Activated CD4-positive, alpha-beta T cell treated with anti-CD3 and anti-CD28 coated beads, Interleukin-2, amount 50 U/mL, for 48 hours (primary cell): Measurements from ENCODE around the gene MAK.
"Not testable (repeated sequence)": the region's sequence is repeated elsewhere in the genome, so short reads cannot be mapped to it uniquely, and the experiment has no call there.

Experiments used
- DNase-seq, 2 experiments: peaks; one replicate each; pipeline ENCODE4 v3.0.0-alpha.2; 2020

MAK gene, protein sequence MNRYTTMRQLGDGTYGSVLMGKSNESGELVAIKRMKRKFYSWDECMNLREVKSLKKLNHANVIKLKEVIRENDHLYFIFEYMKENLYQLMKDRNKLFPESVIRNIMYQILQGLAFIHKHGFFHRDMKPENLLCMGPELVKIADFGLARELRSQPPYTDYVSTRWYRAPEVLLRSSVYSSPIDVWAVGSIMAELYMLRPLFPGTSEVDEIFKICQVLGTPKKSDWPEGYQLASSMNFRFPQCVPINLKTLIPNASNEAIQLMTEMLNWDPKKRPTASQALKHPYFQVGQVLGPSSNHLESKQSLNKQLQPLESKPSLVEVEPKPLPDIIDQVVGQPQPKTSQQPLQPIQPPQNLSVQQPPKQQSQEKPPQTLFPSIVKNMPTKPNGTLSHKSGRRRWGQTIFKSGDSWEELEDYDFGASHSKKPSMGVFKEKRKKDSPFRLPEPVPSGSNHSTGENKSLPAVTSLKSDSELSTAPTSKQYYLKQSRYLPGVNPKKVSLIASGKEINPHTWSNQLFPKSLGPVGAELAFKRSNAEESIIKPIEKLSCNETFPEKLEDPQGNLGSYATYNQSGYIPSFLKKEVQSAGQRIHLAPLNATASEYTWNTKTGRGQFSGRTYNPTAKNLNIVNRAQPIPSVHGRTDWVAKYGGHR

DNA sequence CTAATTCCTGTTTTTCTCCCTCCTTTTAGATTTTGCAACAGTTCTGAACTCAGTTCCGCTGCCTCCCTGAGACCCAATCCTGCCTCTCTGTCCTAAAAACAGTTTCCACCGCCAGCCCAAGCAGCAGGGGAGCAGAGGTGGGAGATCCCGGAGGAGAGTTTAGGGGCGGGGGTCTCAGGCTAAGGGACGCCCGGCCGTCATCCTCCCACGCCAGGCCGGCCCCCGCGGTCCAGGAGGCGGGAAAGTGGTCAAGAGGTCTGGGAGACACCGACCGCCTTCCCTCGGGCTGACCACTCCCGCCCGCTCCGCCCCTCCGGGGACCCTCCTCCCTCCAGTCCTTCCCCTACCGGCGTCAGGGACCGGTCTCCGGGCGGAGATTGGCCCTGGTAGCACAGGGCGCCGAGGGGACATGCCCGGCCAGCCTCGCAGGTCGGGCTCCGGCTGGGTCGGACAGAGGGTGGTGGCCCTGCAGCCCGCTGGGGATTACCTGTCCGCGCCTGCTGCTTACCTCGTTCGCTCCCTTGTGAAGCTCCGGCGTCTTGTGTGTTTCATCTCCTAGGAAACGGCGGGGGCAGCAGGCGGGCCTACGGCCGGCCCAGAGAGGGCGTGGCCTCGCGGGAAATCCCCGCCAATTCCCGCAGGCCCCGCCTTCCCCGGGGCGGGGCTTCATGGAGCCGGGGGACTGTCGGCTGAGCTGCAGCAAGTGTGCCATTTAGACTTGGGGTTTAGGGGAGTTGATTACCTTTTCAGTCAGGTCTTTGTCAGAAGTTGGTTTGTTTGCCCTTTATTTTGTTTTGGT is at the start of gene MAK:
Gene MAK (minus strand): TSS at position 545 of the 799 bp plus-strand sequence. CDS start 7,891 bp downstream, outside the sequence.
- peak; percentile 80 to 85 for DNase-seq

DNA sequence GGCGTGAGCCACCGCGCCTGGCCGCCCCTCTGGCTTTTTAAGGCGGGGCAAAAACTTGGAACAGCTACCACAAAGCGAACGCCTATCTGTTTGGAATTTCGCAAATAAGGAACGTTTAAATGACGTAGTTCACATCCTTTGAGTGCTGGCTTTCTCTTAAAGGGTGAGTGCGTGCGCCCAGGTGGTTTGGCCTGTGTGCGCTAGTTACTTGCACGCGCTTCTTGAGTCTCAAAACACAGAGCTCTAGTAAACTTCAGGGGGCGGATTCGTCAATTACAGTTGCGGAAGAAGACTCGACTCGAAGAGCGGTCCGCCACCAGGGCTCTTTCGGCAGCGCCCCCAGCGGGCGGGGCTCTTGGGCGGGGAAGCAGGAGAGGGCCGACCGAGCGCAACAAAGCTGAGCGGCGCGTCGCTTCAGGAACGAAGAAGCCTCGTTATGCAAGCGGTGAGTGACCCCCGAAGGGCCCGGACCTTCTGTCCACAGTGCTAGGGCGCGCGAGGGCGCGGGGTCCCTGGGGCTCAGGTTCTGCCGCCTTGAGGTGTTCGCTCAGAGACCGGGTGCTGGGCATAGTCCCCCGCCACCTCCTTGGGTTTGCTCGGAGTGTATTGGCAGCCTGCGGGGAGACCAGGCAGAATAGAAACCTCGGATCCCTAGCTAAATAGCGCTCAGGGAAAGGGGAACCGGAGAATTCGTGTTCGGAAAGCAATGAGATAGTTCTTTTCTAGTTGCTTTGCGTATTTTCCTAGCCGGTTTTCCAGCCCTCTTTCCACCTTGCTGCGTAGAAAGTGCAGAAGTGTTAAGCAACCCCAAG is 48.6 kb upstream of the MAK start, which contains the start of gene SYCP2L:
Gene SYCP2L (plus strand): TSS at position 362 of the 812 bp plus-strand sequence. CDS start 75 bp downstream, at position 437.
- peak in 1 of 2 experiments; percentile 8 for DNase-seq

DNA sequence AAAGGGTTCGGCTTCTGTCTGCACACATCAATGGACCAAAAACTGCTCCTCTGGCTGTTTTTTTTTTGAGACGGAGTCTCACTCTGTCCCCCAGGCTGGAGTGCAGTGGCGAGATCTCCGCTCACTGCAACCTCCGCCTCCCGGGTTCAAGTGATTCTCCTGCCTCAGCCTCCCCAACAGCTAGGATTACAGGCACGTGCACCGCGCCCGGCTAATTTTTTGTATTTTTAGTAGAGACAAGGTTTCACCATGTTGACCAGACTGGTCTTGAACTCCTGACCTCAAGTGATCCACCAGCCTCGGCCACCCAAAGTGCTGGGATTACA is 48.0 kb upstream of the MAK start:
- DNase-seq, result not testable (repeated sequence)

DNA sequence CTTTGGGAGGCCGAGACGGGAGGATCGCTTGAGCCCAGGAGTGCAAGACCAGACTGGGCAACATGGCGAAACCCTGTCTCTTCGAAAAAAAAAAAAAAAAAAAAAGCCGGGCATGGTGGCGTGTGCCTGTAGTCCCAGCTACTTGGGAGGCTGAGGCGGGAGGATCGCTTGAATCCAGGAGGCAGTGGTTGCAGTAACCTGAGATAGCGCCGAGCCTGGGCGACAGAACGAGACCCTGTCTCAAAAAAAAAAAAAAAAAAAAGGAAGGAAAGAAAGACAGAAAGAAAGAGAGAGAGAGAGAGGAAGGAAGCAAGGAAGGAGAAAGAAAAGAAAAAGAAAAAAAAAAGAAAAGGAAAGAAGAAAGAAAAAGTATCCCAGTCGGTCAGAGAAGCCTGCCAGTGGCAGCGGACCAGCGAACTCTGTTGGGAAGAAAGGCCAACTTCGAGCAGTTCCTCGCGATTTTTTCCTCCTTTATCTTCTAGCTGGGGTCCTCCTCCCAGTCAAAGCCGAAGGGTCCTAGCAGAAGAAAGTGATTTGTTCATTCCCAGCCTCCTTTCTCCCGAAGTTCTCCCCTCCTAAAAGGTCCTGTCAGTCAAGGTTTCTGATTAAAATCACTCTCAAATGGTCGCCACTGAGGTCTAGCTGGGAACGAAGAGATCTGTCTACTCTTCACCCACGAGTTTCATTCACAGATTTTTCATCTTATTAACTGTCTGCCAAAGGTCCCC is 46.1 kb upstream of the MAK start:
- no peak for DNase-seq

GRCh38 chr6:10883312-10884244 is 45.2 kb upstream of the MAK start:
- DNase-seq, result no peak

DNA sequence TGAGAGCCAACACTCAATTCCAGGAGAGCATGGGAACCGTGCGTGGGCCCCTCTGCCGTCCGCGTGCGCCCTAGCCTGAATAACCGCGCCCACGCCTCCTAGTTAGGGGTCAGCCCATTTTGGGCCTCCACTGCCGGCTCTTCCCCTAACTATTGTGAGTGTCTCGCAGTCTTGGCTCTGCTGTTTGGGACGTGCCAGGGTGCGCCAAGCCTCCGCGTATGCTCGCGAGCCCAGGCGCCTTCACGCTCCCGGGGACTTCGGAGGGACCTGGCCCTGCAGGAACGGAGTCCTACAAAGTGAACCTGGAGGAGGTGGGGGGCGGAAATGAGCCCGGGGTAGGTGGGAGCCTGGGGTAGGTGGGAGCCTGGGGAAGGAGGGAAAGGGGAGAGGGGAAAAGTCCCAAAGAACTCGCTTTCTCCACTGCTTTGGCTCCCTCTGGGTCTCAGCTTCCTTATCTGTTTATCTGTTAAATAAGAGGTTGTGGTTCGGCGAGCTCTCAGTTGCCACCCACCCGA is 44.4 kb upstream of the MAK start:
- DNase-seq, result no peak

GRCh38 chr6:10882253-10882630 is 43.9 kb upstream of the MAK start:
- not testable (repeated sequence) for DNase-seq

DNA sequence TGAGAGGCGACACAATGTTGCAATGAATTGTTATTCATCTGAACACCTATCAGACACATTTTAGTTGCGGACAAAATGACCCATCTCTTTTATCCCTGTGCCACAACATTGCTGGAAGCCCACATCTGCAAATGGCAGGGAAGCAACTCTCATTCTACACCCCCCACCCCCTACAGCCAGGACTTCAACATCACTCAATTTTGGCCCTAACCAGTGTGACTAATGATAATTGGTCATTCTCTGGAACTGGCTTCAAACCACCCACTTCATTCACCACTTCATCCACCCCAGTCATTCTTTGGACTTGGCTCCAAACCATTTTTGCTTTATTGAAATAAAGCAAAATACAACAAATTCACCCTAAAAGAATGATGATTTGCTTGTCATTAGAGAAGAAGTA is 42.0 kb upstream of the MAK start:
- no peak for DNase-seq

DNA sequence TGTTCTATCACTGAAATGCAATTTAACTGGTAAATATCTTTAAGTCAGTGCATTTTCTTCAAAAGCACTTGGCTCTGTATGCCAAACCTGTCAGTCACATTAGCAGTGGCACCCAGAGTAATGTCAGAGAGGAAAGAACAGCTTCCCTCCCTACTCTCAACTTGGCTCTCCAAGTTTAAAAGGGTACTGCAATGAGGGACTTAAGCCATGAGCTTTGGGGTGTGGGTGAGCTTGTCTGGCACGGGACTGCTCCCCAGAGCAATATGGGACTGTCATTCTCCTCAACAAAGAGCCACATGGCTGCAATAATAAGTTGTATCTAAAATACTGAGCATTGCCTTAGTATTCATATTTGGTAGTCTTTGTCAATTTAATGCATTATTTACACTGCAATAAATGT is 39.5 kb upstream of the MAK start:
- no peak for DNase-seq

- no peak for DNase-seq
These were observed 38.7 kb upstream of the MAK start for GRCh38 chr6:10877012-10877411.

- DNase-seq, result no peak
These were observed 36.7 kb upstream of the MAK start for GRCh38 chr6:10875026-10875425.

DNA sequence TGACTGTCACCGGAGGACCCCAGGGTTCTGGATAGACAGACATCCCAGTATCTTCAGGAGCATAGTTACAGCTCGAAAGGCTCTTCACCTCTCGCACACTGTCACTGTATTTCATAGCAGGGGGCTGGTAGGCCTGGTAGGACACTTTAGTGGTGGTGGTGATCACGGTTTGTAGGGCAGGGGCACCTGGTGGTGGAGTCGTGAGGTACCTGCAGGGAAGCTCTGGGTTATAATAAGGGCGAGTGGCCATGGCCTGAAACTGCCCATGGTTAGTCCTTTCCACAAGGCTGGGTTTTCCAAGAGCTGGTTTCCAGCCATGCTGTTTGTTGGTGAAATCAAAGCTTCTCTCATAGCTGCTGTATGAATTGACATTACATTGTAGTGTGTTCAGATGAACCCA is 35.9 kb upstream of the MAK start:
- no peak for DNase-seq

GRCh38 chr6:10873374-10873773 is 35.0 kb upstream of the MAK start:
- no peak for DNase-seq

GRCh38 chr6:10867952-10868351 is 29.6 kb upstream of the MAK start:
- DNase-seq, result no peak

GRCh38 chr6:10866709-10867108 is 28.4 kb upstream of the MAK start:
- not testable (repeated sequence) for DNase-seq

DNA sequence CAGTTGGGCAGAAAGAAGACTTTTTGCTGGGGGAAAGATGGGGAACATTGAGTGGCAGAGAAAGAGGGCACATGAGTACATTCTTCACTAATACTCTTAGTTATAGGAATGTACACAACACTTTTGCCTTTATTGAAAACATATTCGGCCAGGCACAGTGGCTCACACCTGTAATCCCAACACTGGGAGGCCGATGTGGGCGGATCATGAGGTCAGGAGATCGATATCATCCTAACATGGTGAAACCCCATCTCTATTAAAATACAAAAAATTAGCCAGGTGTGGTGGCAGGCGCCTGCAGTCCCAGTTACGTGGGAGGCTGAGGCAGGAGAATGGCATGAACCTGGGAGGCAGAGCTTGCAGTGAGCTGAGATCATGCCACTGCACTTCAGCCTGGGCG is 24.7 kb upstream of the MAK start:
- not testable (repeated sequence) for DNase-seq

DNA sequence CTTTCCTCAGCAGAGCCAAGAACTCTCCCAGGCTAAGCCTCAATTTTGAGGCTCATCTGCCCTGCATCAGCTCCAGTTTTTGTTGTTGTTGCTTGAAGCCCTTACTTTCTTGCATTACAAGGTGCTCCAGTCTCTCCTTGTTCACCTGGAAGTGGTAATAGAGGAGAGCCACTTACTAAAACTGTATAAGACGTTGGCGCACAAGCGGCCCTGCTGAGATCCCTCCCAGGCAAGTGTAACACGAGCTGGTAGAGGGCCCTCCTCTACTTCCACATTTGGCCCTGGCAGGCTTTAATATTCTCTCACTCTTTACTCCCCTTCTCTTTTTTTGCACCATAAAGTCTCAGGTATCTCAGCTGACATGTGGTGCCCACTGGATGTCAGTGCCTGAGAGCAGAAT is 24.0 kb upstream of the MAK start:
- no peak for DNase-seq

GRCh38 chr6:10861086-10861485 is 22.7 kb upstream of the MAK start:
- DNase-seq, result no peak

- DNase-seq, result no peak
These were observed 18.9 kb upstream of the MAK start for GRCh38 chr6:10857259-10857658.

GRCh38 chr6:10854922-10855632 is 16.7 kb upstream of the MAK start:
- DNase-seq, result no peak
